Measurements from ENCODE around the gene OPTC.
"Not testable (repeated sequence)": the region's sequence is repeated elsewhere in the genome, so short reads cannot be mapped to it uniquely, and the experiment has no call there.

The OPTC gene

GRCh38 chr1:203466906-203467549 lies 26.9 kb upstream of the OPTC start:
- not testable (repeated sequence) for DNase-seq

DNA sequence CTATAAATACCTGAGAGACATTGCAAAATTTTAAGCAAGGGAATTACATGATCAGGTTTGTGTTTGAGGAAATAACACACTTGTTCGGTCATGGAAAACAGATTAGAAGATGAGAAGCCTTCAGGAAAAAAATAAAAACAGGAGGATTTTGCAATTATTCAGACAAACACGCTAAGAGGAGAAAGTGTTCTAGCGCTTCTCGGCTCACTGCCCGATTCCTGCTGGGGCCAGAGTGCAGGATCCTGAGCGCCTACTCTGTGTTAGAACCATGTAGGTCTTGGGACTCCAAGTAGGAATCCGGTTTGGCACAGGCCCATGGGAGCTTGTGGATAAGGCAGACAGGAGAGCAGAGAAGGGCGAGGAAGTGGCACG lies 26.4 kb upstream of the OPTC start:
- no peak for DNase-seq

DNA sequence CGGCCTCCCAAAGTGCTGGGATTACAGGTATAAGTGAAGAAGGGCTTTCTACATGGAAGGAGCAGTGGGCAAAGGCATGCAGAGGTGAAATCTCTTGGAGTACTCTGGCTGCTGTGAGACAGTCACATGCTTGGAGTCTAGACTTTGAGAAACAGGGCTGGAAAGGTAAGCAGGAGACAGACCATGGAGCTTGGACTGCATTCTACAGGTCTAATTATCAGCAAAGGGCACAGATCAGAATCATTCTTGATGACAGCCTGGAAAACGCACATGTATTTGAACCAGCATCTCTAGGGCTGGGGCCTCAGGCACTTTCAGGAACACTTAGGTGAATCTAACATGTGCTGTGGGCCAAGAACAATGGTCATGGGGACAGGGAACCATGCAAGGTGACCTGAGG lies 25.6 kb upstream of the OPTC start:
- no peak for DNase-seq

- DNase-seq: no peak
Observed at GRCh38 chr1:203470240-203470639, 23.7 kb upstream of the OPTC start.

GRCh38 chr1:203471841-203472240 lies 22.1 kb upstream of the OPTC start:
- DNase-seq: no peak

DNA sequence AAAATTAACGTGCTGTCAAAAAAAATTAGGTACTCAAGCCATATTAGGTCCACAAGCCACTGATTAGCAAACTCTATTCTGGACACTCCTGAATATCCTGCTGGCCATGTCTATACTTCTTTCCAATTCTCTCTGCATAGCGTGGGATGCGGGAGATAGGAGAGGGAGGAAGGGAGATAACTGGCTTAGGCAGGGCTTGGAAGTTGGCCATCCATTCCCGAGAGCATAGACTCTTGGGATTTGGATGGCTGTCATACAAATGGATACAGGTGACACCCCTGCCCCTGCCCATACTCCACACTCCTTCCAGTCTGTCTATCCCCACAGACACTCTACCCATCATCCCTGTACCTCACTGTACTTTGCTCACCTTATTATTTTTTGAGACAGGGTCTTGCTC lies 20.7 kb upstream of the OPTC start:
- DNase-seq: no peak

GRCh38 chr1:203473781-203474305 lies 20.1 kb upstream of the OPTC start:
- DNase-seq: no peak

GRCh38 chr1:203475012-203475981 lies 18.7 kb upstream of the OPTC start, which contains the start of gene PRELP:
TSS of gene PRELP (plus strand) at chr1:203475806. CDS start at chr1:203483185, 7,379 bp downstream.
- DNase-seq: peak; percentile 88

DNA sequence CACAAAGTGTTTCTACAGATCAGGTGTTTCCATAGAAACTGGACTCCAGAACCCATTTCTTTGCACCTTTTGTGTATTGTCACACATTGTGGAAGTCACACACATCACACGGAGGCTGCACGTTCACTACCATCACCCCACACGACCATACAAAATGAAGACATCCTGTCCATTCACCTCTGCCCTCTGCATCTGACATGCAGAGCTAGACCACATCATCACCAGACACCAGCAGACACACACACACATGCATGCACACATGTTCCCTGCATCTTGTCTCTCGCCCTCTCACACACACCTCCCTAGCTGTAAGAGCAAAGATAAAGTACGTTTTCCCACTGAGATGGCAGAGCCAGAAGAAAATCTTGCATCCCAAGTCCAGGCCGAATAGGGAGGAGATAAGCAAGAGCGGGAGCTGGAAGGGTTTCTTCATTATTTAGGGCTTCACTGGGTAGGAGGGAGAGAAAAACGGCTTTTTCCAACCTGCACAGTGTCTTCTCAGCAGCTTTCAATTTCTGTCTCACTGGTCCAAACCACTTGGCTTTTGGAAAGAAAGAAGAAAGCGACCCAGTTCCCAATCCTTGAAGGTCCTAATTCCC lies 17.6 kb upstream of the OPTC start:
- DNase-seq: no peak

- no peak for DNase-seq
Observed at GRCh38 chr1:203477748-203478147, 16.2 kb upstream of the OPTC start.

DNA sequence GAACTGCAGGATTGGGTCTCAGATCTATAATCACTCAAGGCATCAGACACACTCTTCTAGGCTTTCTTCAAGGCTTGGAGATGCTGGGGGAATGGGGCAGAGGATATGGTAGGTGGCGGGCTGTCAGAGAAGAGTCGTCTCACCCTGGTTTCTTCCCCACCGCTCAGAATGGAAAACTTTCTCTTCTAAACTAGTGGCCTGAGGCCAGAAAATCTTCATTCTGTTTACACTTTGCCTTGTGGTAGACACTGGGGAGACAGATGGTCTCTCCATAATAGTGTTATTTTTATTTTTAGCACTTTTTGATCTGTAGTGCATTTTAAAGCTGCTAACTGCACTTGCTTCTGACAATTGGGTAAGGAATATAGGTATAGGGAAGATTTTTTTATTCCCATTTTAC lies 15.7 kb upstream of the OPTC start:
- no peak for DNase-seq

GRCh38 chr1:203478986-203479385 lies 15.0 kb upstream of the OPTC start:
- DNase-seq: peak; percentile 73

DNA sequence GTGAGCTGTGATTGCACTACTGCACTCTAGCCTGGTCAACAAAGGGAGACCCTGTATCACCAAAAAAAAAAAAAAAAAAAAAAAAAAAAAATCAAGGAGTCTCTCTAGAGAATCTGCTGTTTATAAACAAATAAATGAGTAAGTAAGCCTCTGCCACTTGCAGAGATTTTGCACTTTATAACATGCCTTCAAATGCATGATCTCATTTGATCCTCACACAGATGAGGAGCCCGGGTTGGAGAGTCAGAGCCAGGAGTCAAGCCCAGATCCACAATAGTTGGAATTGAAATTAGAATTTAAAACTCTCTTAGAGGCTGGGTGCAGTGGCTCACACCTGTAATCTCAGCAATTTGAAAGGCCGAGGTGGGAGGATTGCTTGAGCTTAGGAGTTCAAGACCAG lies 14.3 kb upstream of the OPTC start:
- DNase-seq: no peak

DNA sequence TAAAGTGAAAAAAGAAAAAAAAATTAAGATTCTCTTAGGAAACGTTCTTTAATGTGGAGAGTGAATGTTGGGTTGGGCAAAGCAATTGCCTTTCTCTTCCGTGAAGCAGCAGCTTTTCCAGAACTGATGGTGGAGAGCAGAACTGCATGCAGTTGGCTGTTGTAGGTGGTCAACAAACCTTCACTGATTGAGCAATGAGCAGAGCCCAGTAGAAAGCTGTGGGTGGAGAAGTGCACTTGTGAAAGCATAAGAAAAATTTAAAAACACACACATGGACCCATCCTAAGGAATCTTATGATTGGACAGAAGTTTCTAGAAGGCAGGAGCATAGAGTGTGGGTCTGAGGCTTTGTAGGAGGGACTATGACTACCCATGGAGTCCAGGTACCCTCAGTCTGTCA lies 13.9 kb upstream of the OPTC start:
- DNase-seq: no peak

GRCh38 chr1:203480525-203481084 lies 13.3 kb upstream of the OPTC start:
- peak; percentile 91 for DNase-seq

DNA sequence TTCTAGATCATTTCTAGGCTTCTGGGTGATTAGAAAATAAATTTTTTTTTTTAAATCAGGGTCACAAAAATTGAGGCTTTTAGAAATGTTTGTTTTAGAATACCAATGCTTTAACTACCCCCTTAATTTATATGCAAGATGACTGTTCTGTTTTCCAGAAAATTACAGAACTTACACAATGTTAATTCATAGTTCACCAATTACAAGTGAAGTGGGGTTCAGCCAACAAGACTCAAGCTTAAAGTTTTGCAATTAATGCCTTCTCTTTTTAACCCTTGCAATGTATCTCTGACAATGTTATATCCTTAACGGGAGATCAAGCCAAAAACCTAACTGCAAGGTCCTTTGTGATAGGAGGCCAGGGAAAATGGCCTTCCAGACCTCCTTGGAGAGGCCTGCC lies 12.8 kb upstream of the OPTC start:
- no peak for DNase-seq

- no peak for DNase-seq
Observed at GRCh38 chr1:203486618-203487370, 7.2 kb upstream of the OPTC start.

DNA sequence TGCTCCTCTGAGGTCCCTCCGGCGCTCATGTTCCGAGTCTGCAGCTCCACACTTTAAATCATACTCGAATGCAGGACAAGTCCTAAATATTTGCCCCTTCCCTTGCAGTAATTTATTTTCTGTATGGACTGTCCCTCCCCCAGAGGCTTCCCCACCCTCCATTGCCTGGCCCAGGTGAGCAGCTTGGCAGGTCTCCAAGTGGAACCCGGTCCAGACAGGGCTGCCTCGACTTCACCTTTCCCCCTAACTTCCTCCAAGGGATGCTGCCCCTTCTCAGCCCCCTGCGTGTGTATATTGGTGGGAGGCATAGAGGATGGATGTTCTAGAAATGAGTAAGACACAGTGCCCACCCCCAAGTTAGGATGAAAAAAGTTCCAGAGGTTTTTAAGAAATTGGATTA lies 5.4 kb upstream of the OPTC start:
- DNase-seq: no peak

DNA sequence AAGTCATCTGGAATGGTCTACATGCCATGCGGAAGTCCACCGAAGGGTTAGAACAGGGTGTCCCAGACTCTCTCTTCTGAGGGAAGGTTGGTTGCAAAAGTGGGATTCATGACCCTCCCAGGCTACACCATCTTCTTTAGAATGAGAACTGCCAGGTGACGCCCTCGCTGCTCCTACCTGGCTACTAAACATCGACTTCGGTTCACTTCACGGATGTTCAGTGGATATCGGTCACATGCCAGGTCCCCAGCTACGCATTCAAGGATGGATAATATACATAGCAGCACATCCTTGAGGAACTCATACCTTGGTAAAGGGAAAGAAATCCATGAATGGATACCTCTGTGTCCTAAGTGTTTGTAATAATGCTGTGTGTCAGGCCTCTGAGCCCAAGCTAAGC lies 3.3 kb upstream of the OPTC start:
- DNase-seq: no peak

DNA sequence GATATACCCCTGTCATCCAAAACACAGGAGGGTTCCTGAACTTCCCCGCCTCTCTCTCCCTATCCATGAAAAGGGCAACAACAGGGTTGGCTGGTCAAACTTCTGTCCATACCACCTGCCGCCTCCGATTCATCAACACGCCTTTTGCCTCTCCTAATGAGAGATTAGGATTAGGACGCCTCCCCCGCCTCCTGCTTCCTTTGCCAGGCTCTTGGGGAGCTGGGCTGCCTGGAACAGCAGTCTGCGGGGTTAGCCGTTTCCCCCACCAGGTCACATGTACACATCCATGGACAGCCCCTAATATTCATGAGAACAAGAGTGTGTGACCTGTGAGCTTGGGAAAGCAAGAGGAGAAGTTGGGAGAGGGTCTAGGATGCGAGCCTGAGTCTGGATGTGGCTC lies 2.3 kb upstream of the OPTC start:
- no peak for DNase-seq

DNA sequence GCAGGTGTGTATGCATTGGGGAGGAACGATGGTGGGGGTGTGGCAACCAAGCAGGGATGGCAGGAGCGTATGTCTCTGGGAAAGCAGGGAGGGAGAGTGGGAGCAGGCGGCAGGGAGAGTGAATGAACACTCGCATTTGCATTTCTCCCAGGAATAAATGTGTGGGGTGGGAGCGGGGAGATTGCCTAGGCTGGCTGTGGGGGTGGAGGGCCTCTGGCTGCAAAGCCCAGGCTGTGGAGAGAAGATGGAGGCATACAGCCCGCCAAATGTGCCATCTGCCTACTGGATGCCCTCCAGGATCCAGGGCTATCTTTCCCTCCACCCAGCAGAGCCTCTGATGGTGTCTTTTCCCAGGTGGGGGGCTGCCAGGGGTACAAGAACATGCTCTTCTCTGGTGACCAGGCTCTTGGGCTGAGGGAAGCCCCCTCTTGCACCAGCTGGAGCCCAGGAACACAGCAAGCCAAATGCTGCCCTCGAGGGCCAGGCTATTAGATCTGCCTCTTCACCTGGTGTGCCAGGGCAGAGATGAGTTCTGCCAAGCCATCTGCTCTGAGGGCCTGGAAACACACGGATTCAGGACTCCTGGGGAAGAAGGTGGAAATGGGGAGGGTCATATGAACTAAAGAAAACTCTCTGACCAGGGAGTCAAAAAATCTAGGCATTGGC lies 1.7 kb upstream of the OPTC start:
- no peak for DNase-seq

DNA sequence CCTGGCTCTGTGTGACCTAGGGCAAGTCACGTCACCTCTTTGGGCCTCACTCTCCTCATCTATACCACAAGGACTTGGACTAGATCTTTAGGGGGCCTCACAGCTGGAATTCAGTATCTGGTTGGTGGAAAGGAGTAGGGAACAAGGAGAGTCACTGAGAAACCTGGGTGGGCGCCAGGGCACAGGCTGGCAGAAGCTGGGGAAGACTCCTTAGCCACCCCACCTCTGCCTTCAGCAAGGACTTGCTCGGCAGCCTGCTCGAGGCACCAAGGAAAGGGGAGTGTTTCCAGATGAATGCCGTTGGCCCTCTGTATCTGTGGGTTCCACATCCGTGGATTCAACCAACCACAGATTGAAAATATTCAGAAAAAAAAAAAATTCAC lies 1.2 kb upstream of the OPTC start:
- DNase-seq: no peak

Measured in islet precursor cell (in vitro differentiated cells).